SU-DHL-6 (cell line): Measurements from ENCODE around the gene ENOX2.

ENCODE experiments used
- H2AFZ ChIP-seq: fragments of 200-600 bp; sonication (generic); 2 replicates; pipeline ENCODE4 v1.6.1; 2014; ENCODE audit warnings: low read depth, mild to moderate bottlenecking, moderate library complexity, mixed read lengths, antibody characterized with exemption, low read length; ENCODE audit not compliant: severe bottlenecking
- H3F3A ChIP-seq: fragments of 200-600 bp; shearing (Covaris generic); 2 replicates; pipeline ENCODE4 v1.6.0; 2016; ENCODE audit warnings: antibody characterized with exemption, mild to moderate bottlenecking; ENCODE audit not compliant: insufficient read depth
- H3K27ac ChIP-seq: fragments of 200-600 bp; sonication (generic); 2 replicates; pipeline ENCODE4 v1.5.1; 2016; ENCODE audit warnings: low read depth, mild to moderate bottlenecking, low read length, moderate library complexity, mixed read lengths
- H3K27me3 ChIP-seq: fragments of 200-600 bp; sonication (generic), shearing (Covaris generic); 2 replicates; pipeline ENCODE4 v1.6.0; 2014; ENCODE audit warnings: mild to moderate bottlenecking, low read length
- H3K36me3 ChIP-seq: fragments of 200-600 bp; sonication (generic); 2 replicates; pipeline ENCODE4 v1.6.1; 2014; ENCODE audit warnings: mild to moderate bottlenecking, low read length, mixed read lengths
- H3K4me2 ChIP-seq: fragments of 300-600, 200-600 bp; shearing (Covaris generic), sonication (generic); 2 replicates; pipeline ENCODE4 v1.6.0; 2014; ENCODE audit warnings: low read length, low read depth, mild to moderate bottlenecking; ENCODE audit not compliant: poor library complexity, severe bottlenecking
- H3K4me3 ChIP-seq: fragments of 200-600 bp; sonication (generic); 2 replicates; pipeline ENCODE4 v1.5.1; 2014; ENCODE audit warnings: antibody characterized with exemption, low read length, mild to moderate bottlenecking, mixed read lengths; ENCODE audit not compliant: insufficient read depth, poor library complexity, severe bottlenecking
- H3K79me2 ChIP-seq: fragments of 200-600 bp; sonication (generic); 2 replicates; pipeline ENCODE4 v1.6.1; 2014; ENCODE audit warnings: mild to moderate bottlenecking, low read length, moderate library complexity; ENCODE audit not compliant: insufficient read depth
- H3K9ac ChIP-seq: fragments of 200-600 bp; sonication (generic); 2 replicates; pipeline ENCODE4 v1.7.0; 2014; ENCODE audit warnings: mild to moderate bottlenecking, low read length
- H3K9me2 ChIP-seq: fragments of 200-600 bp; sonication (generic); replicated peaks from 2 replicates; pipeline ENCODE4 v1.6.1; 2014; ENCODE audit warnings: low read length; ENCODE audit not compliant: insufficient read depth
- H3K9me3 ChIP-seq: fragments of 200-600 bp; sonication (generic); 2 replicates; pipeline ENCODE4 v1.6.1; 2014; ENCODE audit warnings: low read length, mixed read lengths; ENCODE audit not compliant: insufficient read depth
- H4K20me1 ChIP-seq: fragments of 200-600 bp; sonication (generic); 2 replicates; pipeline ENCODE4 v1.6.1; 2014; ENCODE audit warnings: low read depth, mild to moderate bottlenecking, antibody characterized with exemption, low read length, moderate library complexity, mixed read lengths
- EZH2phosphoT487 ChIP-seq: fragments of 200-600 bp; sonication (generic), shearing (Covaris generic); conservative IDR thresholded peaks from 2 replicates; pipeline ENCODE4 v1.6.1; 2018; ENCODE audit warnings: mild to moderate bottlenecking, antibody characterized with exemption, low read length, moderate library complexity, mixed read lengths
- TF ChIP-seq, protein P1 (sequence below): fragments of 200-600 bp; sonication (generic); IDR thresholded peaks from one replicate; pipeline ENCODE4 v1.5.1; 2017; ENCODE audit warnings: antibody characterized with exemption, mild to moderate bottlenecking, low read length, moderate library complexity; ENCODE audit not compliant: insufficient read depth, poor library complexity, severe bottlenecking

ENOX2 gene

DNA sequence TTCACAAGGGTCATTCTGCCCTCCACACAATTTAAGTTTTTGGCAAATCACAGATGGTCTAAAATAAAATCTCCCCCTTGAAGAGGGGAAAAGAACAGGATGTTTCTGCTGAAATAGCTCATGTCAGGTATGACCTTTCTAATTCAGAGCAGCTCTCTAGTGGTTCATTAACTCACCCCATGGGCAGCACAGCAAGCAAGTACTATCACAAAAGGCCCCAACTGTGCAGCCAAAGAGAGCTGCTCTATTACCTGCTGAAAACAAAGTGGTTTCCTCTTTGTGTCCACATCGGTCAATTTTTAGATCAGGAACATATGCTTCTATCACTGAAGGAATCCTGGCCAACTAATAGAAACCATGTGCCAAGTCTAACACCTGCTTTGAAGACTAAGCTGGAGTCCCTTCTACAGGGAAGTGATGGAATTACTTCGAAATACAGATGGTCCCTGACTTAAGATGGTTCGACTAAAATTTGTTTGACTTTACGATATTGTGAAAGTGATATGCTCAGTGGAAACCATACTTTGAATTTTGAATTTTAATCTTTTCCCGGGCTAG lies 164.3 kb downstream of the ENOX2 start:
- TF ChIP-seq, protein P1, sequence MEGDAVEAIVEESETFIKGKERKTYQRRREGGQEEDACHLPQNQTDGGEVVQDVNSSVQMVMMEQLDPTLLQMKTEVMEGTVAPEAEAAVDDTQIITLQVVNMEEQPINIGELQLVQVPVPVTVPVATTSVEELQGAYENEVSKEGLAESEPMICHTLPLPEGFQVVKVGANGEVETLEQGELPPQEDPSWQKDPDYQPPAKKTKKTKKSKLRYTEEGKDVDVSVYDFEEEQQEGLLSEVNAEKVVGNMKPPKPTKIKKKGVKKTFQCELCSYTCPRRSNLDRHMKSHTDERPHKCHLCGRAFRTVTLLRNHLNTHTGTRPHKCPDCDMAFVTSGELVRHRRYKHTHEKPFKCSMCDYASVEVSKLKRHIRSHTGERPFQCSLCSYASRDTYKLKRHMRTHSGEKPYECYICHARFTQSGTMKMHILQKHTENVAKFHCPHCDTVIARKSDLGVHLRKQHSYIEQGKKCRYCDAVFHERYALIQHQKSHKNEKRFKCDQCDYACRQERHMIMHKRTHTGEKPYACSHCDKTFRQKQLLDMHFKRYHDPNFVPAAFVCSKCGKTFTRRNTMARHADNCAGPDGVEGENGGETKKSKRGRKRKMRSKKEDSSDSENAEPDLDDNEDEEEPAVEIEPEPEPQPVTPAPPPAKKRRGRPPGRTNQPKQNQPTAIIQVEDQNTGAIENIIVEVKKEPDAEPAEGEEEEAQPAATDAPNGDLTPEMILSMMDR: no peak
- no peak for TF ChIP-seq EZH2phosphoT487
- Histone ChIP-seq H3K9me3 (no peaks in the 10 kb centered on the region), H3K4me3 (no peak overlapping the region), H3F3A (no peaks in the 10 kb centered on the region), H3K9ac (no peak overlapping the region), H3K9me2 (no peaks in the 10 kb centered on the region), H3K79me2 (no peaks in the 10 kb centered on the region), H4K20me1 (no peaks in the 10 kb centered on the region), H3K27ac (no peak overlapping the region), H3K36me3 (no peaks in the 10 kb centered on the region), H3K27me3 (no peaks in the 10 kb centered on the region), H3K4me2 (no peak overlapping the region), H2AFZ (no peak overlapping the region)

- no peak for TF ChIP-seq EZH2phosphoT487
- TF ChIP-seq, protein P1: no peak
- Histone ChIP-seq H3K79me2 (no peaks in the 10 kb centered on the region), H3K36me3 (no peaks in the 10 kb centered on the region), H3F3A (no peaks in the 10 kb centered on the region), H4K20me1 (no peaks in the 10 kb centered on the region), H3K4me3 (no peak overlapping the region), H3K9ac (no peak overlapping the region), H2AFZ (no peak overlapping the region), H3K9me2 (no peaks in the 10 kb centered on the region), H3K9me3 (no peaks in the 10 kb centered on the region), H3K27ac (no peak overlapping the region), H3K27me3 (no peaks in the 10 kb centered on the region), H3K4me2 (no peak overlapping the region)
These were observed 168.3 kb downstream of the ENOX2 start for GRCh38 chrX:130734713-130735112.

DNA sequence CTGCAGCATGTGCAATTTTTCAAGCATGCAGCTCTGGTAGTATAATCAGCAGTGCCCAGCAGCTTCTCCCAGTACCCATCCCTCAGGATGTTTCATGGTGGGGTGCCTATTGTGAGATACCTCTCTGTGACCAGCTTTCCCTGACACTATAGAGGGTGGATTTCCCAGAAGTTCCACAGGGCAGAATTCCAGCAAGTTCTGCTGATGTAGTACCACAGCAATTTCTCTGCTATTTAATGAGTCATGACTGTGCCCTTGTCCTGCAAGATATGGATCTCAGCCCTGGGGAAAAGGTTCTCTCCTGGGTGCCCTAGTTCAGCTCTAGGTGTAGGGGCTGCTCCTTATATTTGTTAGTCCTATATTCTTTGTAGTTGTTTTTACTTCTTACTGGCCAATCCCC lies 174.8 kb downstream of the ENOX2 start:
- H3K9ac ChIP-seq: no peak overlapping the region
- TF ChIP-seq EZH2phosphoT487: no peak
- TF ChIP-seq, protein P1: no peak
- H3K79me2 ChIP-seq: no peaks in the 10 kb centered on the region
- H2AFZ ChIP-seq: no peak overlapping the region
- H3K36me3 ChIP-seq: no peaks in the 10 kb centered on the region
- no peaks in the 10 kb centered on the region for H3K9me3 ChIP-seq
- H3F3A ChIP-seq: no peaks in the 10 kb centered on the region
- no peaks in the 10 kb centered on the region for H3K27me3 ChIP-seq
- H3K27ac ChIP-seq: no peak overlapping the region
- no peak overlapping the region for H3K4me3 ChIP-seq
- H3K4me2 ChIP-seq: no peak overlapping the region
- H4K20me1 ChIP-seq: no peaks in the 10 kb centered on the region
- H3K9me2 ChIP-seq: no peaks in the 10 kb centered on the region
